CD4-positive, alpha-beta T cell (primary cell): Measurements from ENCODE around the gene AFG3L2. TPM values are rescaled to one million over a fixed set of nuclear protein-coding genes. Genes with fewer than 3 reads are reported as not detected.

Experiments
- ATAC-seq: fragments of 200-7000 bp; cut with Tn5 transposase; one replicate; pipeline ENCODE4 v1.10.0; 2022; ENCODE audit warnings: mild to moderate bottlenecking; ENCODE audit not compliant: poor library complexity
- CTCF ChIA-PET: fragments of 350-600 bp; sonication (Branson Sonifier 250); formaldehyde crosslinking; loops from one replicate; lab custom pipeline; 2021; ENCODE audit warnings: antibody characterized with exemption, inconsistent platforms; lab: Charles Lee
- POLR2A ChIA-PET: fragments of 350-600 bp; sonication (Branson Sonifier 250); formaldehyde crosslinking; loops from one replicate; lab custom pipeline; 2021; ENCODE audit warnings: antibody characterized with exemption, inconsistent platforms; lab: Charles Lee
- DNase-seq, 14 experiments: peaks; one replicate each; pipeline ENCODE4 v3.0.0-alpha.2; 2013 to 2020; ENCODE audit warnings: mixed read lengths in 2 of 14
- H3K27ac ChIP-seq, 2 donors: one replicate each; pipeline versions ENCODE4 v1.5.1 to v1.7.0; 2013; ENCODE audit warnings: low read length in 2 of 2, low read depth in 1 of 2, mild to moderate bottlenecking in 1 of 2
- H3K27me3 ChIP-seq, 2 experiments: 1 replicate in 1 of 2; 2 replicates in 1 of 2; pipeline versions ENCODE4 v1.6.1 to v1.7.0; 2013; ENCODE audit warnings: low read length in 2 of 2, control low read depth in 1 of 2, mild to moderate bottlenecking in 1 of 2, moderate library complexity in 1 of 2; ENCODE audit not compliant: insufficient read depth in 2 of 2, control insufficient read depth in 1 of 2
- H3K36me3 ChIP-seq: one replicate; pipeline ENCODE4 v1.6.1; 2013; ENCODE audit warnings: low read length, control low read depth; ENCODE audit not compliant: insufficient read depth
- H3K4me1 ChIP-seq: one replicate; pipeline ENCODE4 v1.6.1; 2013; ENCODE audit warnings: low read length, control low read depth; ENCODE audit not compliant: insufficient read depth
- H3K4me3 ChIP-seq: one replicate; pipeline ENCODE4 v1.5.1; 2013; ENCODE audit warnings: mild to moderate bottlenecking, low read length, moderate library complexity
- H3K9me3 ChIP-seq, 2 experiments: 1 replicate in 1 of 2; 2 replicates in 1 of 2; pipeline versions ENCODE4 v1.6.1 to v1.7.0; 2013; ENCODE audit warnings: low read length in 2 of 2, mild to moderate bottlenecking in 2 of 2, control low read depth in 1 of 2, moderate library complexity in 1 of 2; ENCODE audit not compliant: control insufficient read depth in 1 of 2, insufficient read depth in 1 of 2
- H3K27ac Mint-ChIP-seq: one replicate; pipeline ENCODE4 v1.8.0; 2020; ENCODE audit warnings: mixed read lengths
- H3K27me3 Mint-ChIP-seq: one replicate; pipeline ENCODE4 v1.8.0; 2021; ENCODE audit warnings: mixed read lengths
- H3K36me3 Mint-ChIP-seq: one replicate; pipeline ENCODE4 v1.8.0; 2021; ENCODE audit warnings: low read depth, mixed read lengths
- H3K4me1 Mint-ChIP-seq: one replicate; pipeline ENCODE4 v1.8.0; 2021; ENCODE audit warnings: low read depth, mixed read lengths
- H3K4me3 Mint-ChIP-seq: one replicate; pipeline ENCODE4 v1.8.0; 2020; ENCODE audit warnings: mild to moderate bottlenecking, mixed read lengths
- H3K9me3 Mint-ChIP-seq: one replicate; pipeline ENCODE4 v1.8.0; 2020; ENCODE audit warnings: mixed read lengths
- intact Hi-C, 2 experiments: fragments of 100-400 bp; cut with DNase I in 1 of 2; cut with micrococcal nuclease in 1 of 2; formaldehyde crosslinking; loops; one replicate each; pipeline versions ENCODE4 v1.15.1 to v1.9.0; 2023 to 2025; cut with DNase I, micrococcal nuclease
- total RNA-seq, 174 experiments: library from RNA in 2 of 174; stranded (reverse) in 2 of 174; gene quantifications; one replicate each; pipeline ENCODE4 v1.2.3 and lab custom pipeline; 2021 to 2026
- TF ChIP-seq, protein P1 (sequence below): fragments of 200-600 bp; IDR thresholded peaks from one replicate; pipeline ENCODE4 v1.8.0; 2022; ENCODE audit warnings: antibody characterized with exemption, mild to moderate bottlenecking

Gene AFG3L2
- total RNA-seq, 2 experiments from 2014 or later = 40.4 to 46.8 TPM

DNA sequence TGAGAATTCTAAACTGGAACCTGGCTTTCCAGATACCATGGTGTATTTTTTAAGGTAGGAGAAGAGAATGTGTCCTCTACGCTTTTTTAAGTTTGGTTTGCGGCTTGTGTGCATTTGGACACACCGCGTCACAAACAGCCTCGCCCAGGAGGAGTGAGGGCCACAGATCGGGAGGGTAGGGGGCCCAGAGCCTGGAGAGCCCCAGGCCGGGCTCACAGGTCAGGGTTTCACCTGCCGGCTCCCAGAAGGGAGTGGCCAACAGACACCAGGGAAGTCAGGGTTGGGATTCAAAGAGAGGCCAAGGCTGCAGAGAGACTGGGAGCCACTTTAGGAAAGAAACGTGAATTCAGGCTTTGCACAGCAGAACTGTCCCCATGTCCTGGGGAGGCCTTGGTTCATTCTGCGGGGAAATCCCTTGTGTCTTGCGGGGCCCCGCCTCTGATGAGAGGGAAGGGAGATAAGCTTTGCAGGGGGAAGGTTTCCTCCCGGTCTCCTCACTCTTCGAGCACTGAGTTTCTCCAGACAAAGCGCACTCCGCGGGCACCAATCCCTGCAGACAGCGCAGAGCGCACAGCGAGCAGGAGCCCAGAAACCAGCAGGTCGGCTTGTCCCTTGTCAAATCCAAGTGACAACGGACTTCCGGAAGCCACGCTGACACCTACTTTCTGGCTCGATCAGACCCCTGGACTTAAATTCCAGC is 70.9 kb downstream of the AFG3L2 start:
- Mint-ChIP-seq H3K27ac (no peak overlapping the region), H3K27me3 (peaks cover 53% of the 10 kb centered on the region)

GRCh38 chr18:12305211-12305610 is 71.8 kb downstream of the AFG3L2 start:
- H3K4me1 Mint-ChIP-seq = peaks cover 11% of the 10 kb centered on the region
- H3K27me3 Mint-ChIP-seq = peaks cover 46% of the 10 kb centered on the region
- Histone ChIP-seq H3K9me3 (peaks cover 0 to 10% of the 10 kb centered on the region in 2 experiments), H3K36me3 (no peaks in the 10 kb centered on the region), H3K27ac (no peak overlapping the region), H3K4me3 (no peak overlapping the region), H3K4me1 (peaks cover 12% of the 10 kb centered on the region), H3K27me3 (peaks cover 23 to 34% of the 10 kb centered on the region in 2 experiments)
- no peak overlapping the region for H3K4me3 Mint-ChIP-seq
- no peaks in the 10 kb centered on the region for H3K36me3 Mint-ChIP-seq
- no peaks in the 10 kb centered on the region for H3K9me3 Mint-ChIP-seq
- H3K27ac Mint-ChIP-seq = no peak overlapping the region
- POLR2A ChIA-PET = no interaction called here
- CTCF ChIA-PET = no interaction called here
- TF ChIP-seq, protein P1, sequence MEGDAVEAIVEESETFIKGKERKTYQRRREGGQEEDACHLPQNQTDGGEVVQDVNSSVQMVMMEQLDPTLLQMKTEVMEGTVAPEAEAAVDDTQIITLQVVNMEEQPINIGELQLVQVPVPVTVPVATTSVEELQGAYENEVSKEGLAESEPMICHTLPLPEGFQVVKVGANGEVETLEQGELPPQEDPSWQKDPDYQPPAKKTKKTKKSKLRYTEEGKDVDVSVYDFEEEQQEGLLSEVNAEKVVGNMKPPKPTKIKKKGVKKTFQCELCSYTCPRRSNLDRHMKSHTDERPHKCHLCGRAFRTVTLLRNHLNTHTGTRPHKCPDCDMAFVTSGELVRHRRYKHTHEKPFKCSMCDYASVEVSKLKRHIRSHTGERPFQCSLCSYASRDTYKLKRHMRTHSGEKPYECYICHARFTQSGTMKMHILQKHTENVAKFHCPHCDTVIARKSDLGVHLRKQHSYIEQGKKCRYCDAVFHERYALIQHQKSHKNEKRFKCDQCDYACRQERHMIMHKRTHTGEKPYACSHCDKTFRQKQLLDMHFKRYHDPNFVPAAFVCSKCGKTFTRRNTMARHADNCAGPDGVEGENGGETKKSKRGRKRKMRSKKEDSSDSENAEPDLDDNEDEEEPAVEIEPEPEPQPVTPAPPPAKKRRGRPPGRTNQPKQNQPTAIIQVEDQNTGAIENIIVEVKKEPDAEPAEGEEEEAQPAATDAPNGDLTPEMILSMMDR = no peak
- intact Hi-C loops = no loop called here
- no peak for ATAC-seq
- DNase-seq = no peak

More for the DNA sequence above, 70.9 kb downstream of the AFG3L2 start:
- H3K27me3 ChIP-seq = peaks cover 28 to 34% of the 10 kb centered on the region in 2 experiments
- no peak for ATAC-seq
- peaks cover 11% of the 10 kb centered on the region for H3K4me1 Mint-ChIP-seq
- H3K36me3 Mint-ChIP-seq = no peaks in the 10 kb centered on the region
- peaks cover 12% of the 10 kb centered on the region for H3K4me1 ChIP-seq
- no peak overlapping the region for H3K4me3 Mint-ChIP-seq
- peaks cover 5 to 19% of the 10 kb centered on the region in 2 experiments for H3K9me3 ChIP-seq
- intact Hi-C loops = no loop called here
- CTCF ChIA-PET = no interaction called here
- H3K4me3 ChIP-seq = no peak overlapping the region
- no peak for DNase-seq
- H3K36me3 ChIP-seq = no peaks in the 10 kb centered on the region
- TF ChIP-seq, protein P1 = no peak
- POLR2A ChIA-PET = no interaction called here
- no peaks in the 10 kb centered on the region for H3K9me3 Mint-ChIP-seq
- H3K27ac ChIP-seq = no peak overlapping the region

- intact Hi-C loops = no loop called here
- no peak for DNase-seq
- no peaks in the 10 kb centered on the region for H3K9me3 Mint-ChIP-seq
- TF ChIP-seq, protein P1 = no peak
- no peaks in the 10 kb centered on the region for H3K36me3 Mint-ChIP-seq
- peaks cover 21 to 34% of the 10 kb centered on the region in 2 experiments for H3K27me3 ChIP-seq
- H3K9me3 ChIP-seq = peaks cover 0 to 6% of the 10 kb centered on the region in 2 experiments
- ChIA-PET CTCF (no interaction called here), POLR2A (no interaction called here)
- H3K4me3 ChIP-seq = no peak overlapping the region
- ATAC-seq = no peak
- no peak overlapping the region for H3K27ac ChIP-seq
- no peak overlapping the region for H3K4me3 Mint-ChIP-seq
- no peaks in the 10 kb centered on the region for H3K36me3 ChIP-seq
- peaks cover 12% of the 10 kb centered on the region for H3K4me1 ChIP-seq
- peaks cover 43% of the 10 kb centered on the region for H3K27me3 Mint-ChIP-seq
- peaks cover 11% of the 10 kb centered on the region for H3K4me1 Mint-ChIP-seq
- no peak overlapping the region for H3K27ac Mint-ChIP-seq
Measured at GRCh38 chr18:12304351-12305210, 72.4 kb downstream of the AFG3L2 start.
